PFSK-1 (cell line): Measurements from ENCODE around the gene WDR31.

Experiments
- FOXP2 ChIP-seq: optimal IDR thresholded peaks from 2 replicates; pipeline ENCODE3; 2011; ENCODE audit warnings: borderline replicate concordance, control low read depth, inconsistent platforms; ENCODE audit not compliant: insufficient read depth; ENCODE audit errors: extremely low read length, extremely low read depth
- POLR2AphosphoS5 ChIP-seq: IDR thresholded peaks from 2 replicates; pipeline ENCODE4 v1.6.1; 2012; ENCODE audit warnings: low read depth, mild to moderate bottlenecking, control low read depth, low read length, moderate library complexity
- SIN3A ChIP-seq: IDR thresholded peaks from 2 replicates; pipeline ENCODE4 v1.6.1; 2012; ENCODE audit warnings: mild to moderate bottlenecking, low read length, moderate library complexity, borderline replicate concordance; ENCODE audit not compliant: insufficient read depth
- TAF1 ChIP-seq: IDR thresholded peaks from 2 replicates; pipeline ENCODE4 v1.6.1; 2012; ENCODE audit warnings: low read length, control low read depth, borderline replicate concordance; ENCODE audit not compliant: insufficient read depth
- TF ChIP-seq, protein P1 (sequence below), 2 experiments: IDR thresholded peaks; 2 replicates each; pipeline versions ENCODE4 v1.6.1 to v1.8.0; 2011 to 2012; ENCODE audit warnings: low read depth in 2 of 2, low read length in 2 of 2, control low read depth in 1 of 2, inconsistent platforms in 1 of 2, mild to moderate bottlenecking in 1 of 2, moderate library complexity in 1 of 2; ENCODE audit not compliant: insufficient read depth in 1 of 2

WDR31 gene

DNA sequence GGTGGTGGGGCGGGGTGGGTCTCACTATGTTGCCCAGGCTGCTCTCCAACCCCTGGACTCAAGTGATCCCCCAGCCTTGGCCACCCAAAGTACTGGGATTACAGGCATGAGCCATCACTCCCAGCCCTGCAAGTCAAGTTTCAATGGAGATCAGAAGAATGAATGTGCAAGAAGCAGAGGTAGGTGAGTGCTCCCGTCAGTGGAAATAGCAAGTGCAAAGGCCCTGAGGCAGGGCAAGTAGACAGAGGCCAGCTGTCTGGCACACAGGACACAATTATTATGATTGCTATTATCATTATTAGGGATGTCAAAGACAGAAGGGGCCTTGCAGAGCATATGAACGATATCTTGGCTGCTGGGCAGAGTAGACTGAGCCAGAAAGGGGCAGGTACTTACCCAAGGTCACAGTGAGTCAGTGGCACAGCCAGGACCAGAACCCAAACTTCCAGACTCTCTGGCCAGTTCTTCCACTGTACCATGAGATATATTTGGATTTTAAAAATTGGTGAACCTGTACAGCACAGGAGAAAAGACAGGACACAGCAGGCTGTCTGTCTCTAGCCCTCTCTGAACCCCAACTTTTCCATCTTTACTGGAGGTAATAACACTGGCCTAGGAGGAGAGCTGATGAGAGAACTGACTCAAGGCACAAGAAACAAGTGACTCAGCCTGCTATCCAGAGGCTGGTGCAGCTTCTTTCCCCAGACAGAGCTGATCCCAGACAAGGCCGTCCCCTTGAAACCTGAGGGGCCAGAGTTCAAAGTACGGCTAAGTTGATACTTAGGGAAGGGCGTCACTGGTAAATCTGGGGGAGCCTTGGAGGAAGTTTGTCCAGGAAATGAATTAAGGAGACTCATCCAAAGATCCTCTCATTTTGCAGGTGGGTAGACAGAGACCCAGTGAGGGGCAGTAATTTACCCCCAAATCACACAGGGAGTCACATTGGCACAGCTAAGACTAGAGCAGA lies 35.3 kb upstream of the WDR31 start:
- no peak for TF ChIP-seq TAF1
- TF ChIP-seq, protein P1, sequence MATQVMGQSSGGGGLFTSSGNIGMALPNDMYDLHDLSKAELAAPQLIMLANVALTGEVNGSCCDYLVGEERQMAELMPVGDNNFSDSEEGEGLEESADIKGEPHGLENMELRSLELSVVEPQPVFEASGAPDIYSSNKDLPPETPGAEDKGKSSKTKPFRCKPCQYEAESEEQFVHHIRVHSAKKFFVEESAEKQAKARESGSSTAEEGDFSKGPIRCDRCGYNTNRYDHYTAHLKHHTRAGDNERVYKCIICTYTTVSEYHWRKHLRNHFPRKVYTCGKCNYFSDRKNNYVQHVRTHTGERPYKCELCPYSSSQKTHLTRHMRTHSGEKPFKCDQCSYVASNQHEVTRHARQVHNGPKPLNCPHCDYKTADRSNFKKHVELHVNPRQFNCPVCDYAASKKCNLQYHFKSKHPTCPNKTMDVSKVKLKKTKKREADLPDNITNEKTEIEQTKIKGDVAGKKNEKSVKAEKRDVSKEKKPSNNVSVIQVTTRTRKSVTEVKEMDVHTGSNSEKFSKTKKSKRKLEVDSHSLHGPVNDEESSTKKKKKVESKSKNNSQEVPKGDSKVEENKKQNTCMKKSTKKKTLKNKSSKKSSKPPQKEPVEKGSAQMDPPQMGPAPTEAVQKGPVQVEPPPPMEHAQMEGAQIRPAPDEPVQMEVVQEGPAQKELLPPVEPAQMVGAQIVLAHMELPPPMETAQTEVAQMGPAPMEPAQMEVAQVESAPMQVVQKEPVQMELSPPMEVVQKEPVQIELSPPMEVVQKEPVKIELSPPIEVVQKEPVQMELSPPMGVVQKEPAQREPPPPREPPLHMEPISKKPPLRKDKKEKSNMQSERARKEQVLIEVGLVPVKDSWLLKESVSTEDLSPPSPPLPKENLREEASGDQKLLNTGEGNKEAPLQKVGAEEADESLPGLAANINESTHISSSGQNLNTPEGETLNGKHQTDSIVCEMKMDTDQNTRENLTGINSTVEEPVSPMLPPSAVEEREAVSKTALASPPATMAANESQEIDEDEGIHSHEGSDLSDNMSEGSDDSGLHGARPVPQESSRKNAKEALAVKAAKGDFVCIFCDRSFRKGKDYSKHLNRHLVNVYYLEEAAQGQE (IDR thresholded peaks at IDR 0.05; ENCODE audit: insufficient read depth in 1 of 2, low read depth in 2 of 2, low read length in 2 of 2), result no peak
- no peak for TF ChIP-seq FOXP2
- TF ChIP-seq SIN3A, result no peak
- no peak for TF ChIP-seq POLR2AphosphoS5

DNA sequence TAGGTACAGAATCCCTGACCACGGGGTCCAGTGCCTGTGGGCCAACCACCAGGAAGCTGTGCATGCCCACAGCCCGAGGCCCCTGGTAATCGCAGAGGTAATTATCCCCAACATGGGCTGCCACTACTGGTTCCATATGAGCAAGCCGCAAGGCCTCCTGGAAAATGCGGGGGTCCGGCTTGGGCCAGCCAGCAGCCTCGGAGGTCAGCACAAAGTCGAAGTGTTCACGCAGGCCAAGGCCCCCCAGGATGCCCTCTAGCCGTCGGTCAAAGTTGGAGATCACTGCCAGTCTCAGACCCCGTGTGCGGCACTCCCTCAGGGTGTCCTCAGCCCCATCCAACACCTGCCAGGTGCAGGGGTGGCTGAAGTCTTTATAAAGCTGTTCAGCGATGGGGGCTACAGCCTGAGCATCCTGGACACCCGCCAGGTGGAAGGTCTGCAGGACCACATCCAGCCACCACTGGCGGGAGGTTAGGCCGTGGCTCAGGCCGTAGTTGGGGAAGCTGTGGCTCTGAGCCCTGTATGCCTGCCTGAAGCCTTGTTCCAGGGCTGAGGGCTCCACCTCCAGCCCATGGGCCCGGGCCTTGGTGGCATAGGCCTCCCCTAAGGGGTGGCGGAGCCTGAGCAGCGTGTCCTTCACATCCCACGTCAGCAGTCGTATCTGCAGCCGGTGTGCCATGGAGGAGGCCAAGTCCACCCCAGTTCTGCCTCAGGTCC lies 33.8 kb upstream of the WDR31 start:
- TF ChIP-seq POLR2AphosphoS5 (no peak), TAF1 (no peak), SIN3A (no peak), FOXP2 (no peak)
- TF ChIP-seq, protein P1 (IDR thresholded peaks at IDR 0.05; ENCODE audit: insufficient read depth in 1 of 2, low read depth in 2 of 2, low read length in 2 of 2), result no peak

DNA sequence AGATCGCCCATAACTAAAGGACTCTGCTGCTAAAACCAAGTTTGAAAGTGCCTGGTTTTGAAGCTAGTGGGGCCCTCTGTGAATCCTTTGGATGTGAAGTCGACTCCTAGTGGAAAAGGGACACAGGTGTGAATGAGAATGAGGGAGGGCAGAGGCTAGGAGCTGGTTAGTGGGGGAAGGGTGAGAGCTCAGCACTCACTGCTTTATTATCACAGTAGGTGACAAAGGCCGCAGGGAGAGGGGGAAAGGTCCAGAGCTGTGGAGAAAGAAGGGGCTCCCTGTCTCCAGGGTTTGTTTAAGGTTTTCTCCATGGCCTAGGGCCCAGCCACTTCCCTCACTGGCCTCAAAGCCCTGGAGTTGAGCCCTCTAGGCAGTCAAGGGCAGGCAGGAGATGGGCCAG lies 33.2 kb upstream of the WDR31 start:
- no peak for TF ChIP-seq FOXP2
- no peak for TF ChIP-seq TAF1
- TF ChIP-seq SIN3A, result no peak
- TF ChIP-seq, protein P1 (IDR thresholded peaks at IDR 0.05; ENCODE audit: insufficient read depth in 1 of 2, low read depth in 2 of 2, low read length in 2 of 2), result no peak

DNA sequence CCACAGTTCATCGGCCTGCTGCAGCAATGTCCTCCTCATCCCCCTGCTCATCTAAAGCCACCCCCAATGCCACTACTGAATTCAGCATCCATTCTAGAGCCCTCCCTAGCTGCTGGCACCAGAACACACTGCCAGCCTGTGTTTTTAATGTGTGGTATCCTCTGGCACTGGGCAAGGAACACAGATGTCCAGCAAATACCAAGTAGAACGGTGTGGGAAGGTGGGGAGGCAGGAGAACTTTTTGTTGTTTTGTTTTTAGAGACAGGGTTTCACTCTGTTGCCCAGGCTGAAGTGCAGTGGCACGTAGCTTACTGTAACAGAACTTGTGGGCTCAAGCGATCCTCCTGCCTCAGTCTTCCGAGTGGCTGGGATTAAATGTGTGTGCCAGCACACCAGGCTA lies 32.0 kb upstream of the WDR31 start:
- TF ChIP-seq FOXP2, result no peak
- TF ChIP-seq, protein P1 (IDR thresholded peaks at IDR 0.05; ENCODE audit: insufficient read depth in 1 of 2, low read depth in 2 of 2, low read length in 2 of 2), result no peak
- no peak for TF ChIP-seq POLR2AphosphoS5
- TF ChIP-seq SIN3A, result no peak
- TF ChIP-seq TAF1, result no peak
